ENCODE measurements around the gene CNTN4.

The CNTN4 gene

GRCh38 chr3:2153053-2153452 is 54.4 kb downstream of the CNTN4 start:
- no peak for DNase-seq

- DNase-seq, result no peak
Measured at GRCh38 chr3:2153547-2153946, 54.9 kb downstream of the CNTN4 start.

GRCh38 chr3:2154621-2155020 is 56.0 kb downstream of the CNTN4 start:
- DNase-seq, result peak in 2 of 3 experiments; percentile 2 to 34

GRCh38 chr3:2156244-2156847 is 57.7 kb downstream of the CNTN4 start:
- no peak for DNase-seq

- no peak for DNase-seq
Measured at GRCh38 chr3:2158828-2159227, 60.2 kb downstream of the CNTN4 start.

GRCh38 chr3:2166552-2166951 is 67.9 kb downstream of the CNTN4 start:
- DNase-seq, result peak in 1 of 3 experiments; percentile 31

GRCh38 chr3:2172561-2173171 is 74.0 kb downstream of the CNTN4 start:
- peak in 2 of 3 experiments; percentile 49 to 76 for DNase-seq

- no peak for DNase-seq
Measured at GRCh38 chr3:2180634-2181033, 82.0 kb downstream of the CNTN4 start.

GRCh38 chr3:2198776-2199279 is 100.2 kb downstream of the CNTN4 start:
- no peak for DNase-seq

GRCh38 chr3:2204054-2204453 is 105.4 kb downstream of the CNTN4 start:
- DNase-seq, result no peak

- DNase-seq, result no peak
Measured at GRCh38 chr3:2205692-2206091, 107.0 kb downstream of the CNTN4 start.

GRCh38 chr3:2206536-2206935 is 107.9 kb downstream of the CNTN4 start:
- DNase-seq, result no peak

- no peak for DNase-seq
Measured at GRCh38 chr3:2211568-2211967, 112.9 kb downstream of the CNTN4 start.

- no peak for DNase-seq
Measured at GRCh38 chr3:2212206-2212605, 113.5 kb downstream of the CNTN4 start.

- no peak for DNase-seq
Measured at GRCh38 chr3:2218375-2218774, 119.7 kb downstream of the CNTN4 start.

GRCh38 chr3:2218816-2219215 is 120.2 kb downstream of the CNTN4 start:
- no peak for DNase-seq

GRCh38 chr3:2236203-2236602 is 137.5 kb downstream of the CNTN4 start:
- DNase-seq, result no peak

GRCh38 chr3:2244137-2244536 is 145.5 kb downstream of the CNTN4 start:
- no peak for DNase-seq

- peak; percentile 20 to 57 (median 55) for DNase-seq
Measured at GRCh38 chr3:2246873-2247648, 148.4 kb downstream of the CNTN4 start.

GRCh38 chr3:2247831-2248230 is 149.2 kb downstream of the CNTN4 start:
- no peak for DNase-seq

- DNase-seq, result no peak
Measured at GRCh38 chr3:2250783-2251182, 152.1 kb downstream of the CNTN4 start.

- DNase-seq, result no peak
Measured at GRCh38 chr3:2261747-2262146, 163.1 kb downstream of the CNTN4 start.

GRCh38 chr3:2262204-2262603 is 163.5 kb downstream of the CNTN4 start:
- DNase-seq, result no peak

- DNase-seq, result no peak
Measured at GRCh38 chr3:2266606-2267005, 167.9 kb downstream of the CNTN4 start.

Data from NCI-H1417 (cell line).